ENCODE results near the gene SET.

SET gene

DNA sequence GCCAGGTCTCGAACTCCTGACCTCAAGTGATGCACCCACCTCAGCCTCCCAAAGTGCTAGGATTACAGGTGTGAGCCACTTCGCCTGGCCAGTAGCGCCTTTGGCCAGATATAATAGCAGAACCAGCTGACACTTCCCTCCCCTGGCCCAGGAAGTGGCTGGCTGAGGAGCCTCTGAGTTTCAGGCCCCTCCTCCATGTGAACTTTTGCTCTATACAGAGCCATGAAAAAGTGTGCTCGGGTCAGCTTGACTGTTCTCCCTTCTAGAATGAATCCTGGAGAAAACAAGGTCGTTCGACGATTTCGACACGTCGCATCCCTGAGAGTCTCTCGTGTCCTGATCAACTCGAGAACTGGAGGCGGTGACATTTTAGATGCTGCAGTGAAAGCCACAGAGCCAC lies 43.6 kb downstream of the SET start:
- no peak for DNase-seq

DNA sequence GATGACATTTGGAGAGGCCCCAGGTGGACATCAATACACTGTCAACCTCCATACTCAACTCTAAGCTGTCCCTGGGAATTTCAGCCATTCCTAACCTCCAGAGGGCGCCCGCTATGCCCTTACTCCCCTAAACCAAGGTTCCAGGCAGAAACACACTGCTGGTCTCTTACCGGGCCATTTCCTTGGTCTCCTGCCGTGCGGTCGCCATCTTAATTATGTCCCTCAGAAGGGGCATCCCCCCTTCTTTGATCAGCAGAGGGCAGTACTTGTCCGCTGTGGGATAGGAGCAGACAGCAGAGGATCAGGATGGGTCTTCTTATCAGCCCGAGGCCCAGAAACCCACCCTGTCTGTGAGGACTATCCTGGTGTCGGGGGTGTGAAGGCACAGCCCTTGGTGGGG lies 44.2 kb downstream of the SET start:
- DNase-seq, result no peak

DNA sequence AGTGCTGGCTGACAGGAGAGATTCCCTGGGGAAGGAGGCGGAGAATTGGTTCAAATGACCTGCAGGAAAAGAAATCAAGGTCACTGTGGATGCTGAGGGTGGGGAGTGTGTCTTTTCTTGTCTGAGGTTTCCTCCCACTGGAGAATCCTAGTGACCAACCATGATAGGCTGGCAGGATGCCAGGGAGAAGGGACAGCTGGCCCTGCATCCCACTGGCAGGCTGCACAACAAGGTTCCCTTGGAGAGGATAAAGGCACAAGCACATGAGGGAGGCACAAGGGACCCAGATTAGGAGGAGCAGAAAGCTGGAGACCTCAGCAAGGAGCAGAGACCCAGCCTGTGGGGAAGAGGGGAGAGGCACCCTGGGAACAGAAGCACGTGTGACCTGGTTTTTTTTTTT lies 46.4 kb downstream of the SET start:
- no peak for DNase-seq

DNA sequence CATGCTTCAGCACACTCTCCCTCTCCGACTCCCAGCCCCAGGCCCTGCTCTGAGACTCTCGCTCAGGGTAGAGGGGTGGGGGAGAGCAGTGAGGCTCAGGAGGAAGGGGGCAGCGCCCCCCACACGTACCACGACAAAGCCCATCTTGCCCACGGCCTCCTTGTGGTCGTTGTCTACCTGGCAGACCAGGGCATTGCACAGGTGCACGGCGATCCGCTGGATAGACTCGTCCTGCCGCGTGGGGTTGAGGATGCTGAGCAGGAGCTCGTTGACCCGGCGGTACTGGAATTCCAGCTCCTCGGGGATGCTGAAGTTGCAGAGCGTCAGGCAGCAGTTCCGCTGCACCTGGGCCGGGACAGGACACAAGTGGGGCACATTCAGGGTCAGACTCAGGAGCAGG lies 53.4 kb downstream of the SET start:
- DNase-seq, result no peak

DNA sequence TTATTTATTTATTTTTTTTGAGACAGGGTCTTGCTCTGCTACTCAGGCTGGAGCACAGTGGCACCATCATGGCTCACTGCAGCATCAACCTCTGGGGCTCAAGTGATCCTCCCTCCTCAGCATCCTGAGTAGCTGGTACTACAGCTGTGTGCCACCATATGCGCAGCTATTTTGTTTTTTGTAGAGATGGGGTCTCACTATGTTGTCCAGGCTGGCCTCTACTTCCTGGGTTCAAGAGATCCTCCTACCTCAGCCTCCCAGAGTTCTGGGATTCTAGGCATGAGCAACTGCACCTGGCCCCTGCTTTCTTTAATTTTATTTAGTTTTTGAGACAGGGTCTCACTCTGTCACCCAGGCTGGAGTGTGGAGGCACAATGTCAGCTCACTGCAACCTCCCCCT lies 54.4 kb downstream of the SET start:
- no peak for DNase-seq

All from cortex of kidney (tissue), 1 donor.